HL-60 (cell line): ENCODE results near the gene CDC37L1.

Experiments used
- GABPA ChIP-seq: IDR thresholded peaks from 2 replicates; pipeline ENCODE4 v1.6.1; 2012; ENCODE audit warnings: low read depth
- POLR2AphosphoS5 ChIP-seq: IDR thresholded peaks from 2 replicates; pipeline ENCODE4 v1.6.1; 2012; ENCODE audit warnings: low read depth
- REST ChIP-seq: IDR thresholded peaks from 2 replicates; pipeline ENCODE4 v1.6.1; 2012; ENCODE audit warnings: low read depth; ENCODE audit not compliant: insufficient replicate concordance
- TF ChIP-seq, protein P1 (sequence below): IDR thresholded peaks from one replicate; pipeline ENCODE4 v1.5.1; 2011; ENCODE audit warnings: low read length, control low read depth, inconsistent platforms; ENCODE audit not compliant: insufficient read depth

- no peak for TF ChIP-seq REST
- TF ChIP-seq, protein P1, sequence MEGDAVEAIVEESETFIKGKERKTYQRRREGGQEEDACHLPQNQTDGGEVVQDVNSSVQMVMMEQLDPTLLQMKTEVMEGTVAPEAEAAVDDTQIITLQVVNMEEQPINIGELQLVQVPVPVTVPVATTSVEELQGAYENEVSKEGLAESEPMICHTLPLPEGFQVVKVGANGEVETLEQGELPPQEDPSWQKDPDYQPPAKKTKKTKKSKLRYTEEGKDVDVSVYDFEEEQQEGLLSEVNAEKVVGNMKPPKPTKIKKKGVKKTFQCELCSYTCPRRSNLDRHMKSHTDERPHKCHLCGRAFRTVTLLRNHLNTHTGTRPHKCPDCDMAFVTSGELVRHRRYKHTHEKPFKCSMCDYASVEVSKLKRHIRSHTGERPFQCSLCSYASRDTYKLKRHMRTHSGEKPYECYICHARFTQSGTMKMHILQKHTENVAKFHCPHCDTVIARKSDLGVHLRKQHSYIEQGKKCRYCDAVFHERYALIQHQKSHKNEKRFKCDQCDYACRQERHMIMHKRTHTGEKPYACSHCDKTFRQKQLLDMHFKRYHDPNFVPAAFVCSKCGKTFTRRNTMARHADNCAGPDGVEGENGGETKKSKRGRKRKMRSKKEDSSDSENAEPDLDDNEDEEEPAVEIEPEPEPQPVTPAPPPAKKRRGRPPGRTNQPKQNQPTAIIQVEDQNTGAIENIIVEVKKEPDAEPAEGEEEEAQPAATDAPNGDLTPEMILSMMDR = no peak
- no peak for TF ChIP-seq POLR2AphosphoS5
- no peak for TF ChIP-seq GABPA
Observed at GRCh38 chr9:4742246-4742645, 62.9 kb downstream of the CDC37L1 start.
